Adrenal gland (tissue), 5 donors: Measurements from ENCODE around the gene BEND6.

ENCODE experiments used
- CTCF ChIP-seq, 6 experiments: fragments of 450-650 bp in 4 of 6; fragments of 200-600 bp in 2 of 6; sonication (generic) in 1 of 6; IDR thresholded peaks; 1 replicate in 5 of 6; 2 replicates in 1 of 6; pipeline versions ENCODE4 v1.5.1 to v1.8.0; 2016 to 2021; ENCODE audit warnings: antibody characterized with exemption in 6 of 6, mild to moderate bottlenecking in 2 of 6, moderate library complexity in 1 of 6
- POLR2A ChIP-seq, 2 donors: fragments of 450-650 bp; IDR thresholded peaks; one replicate each; pipeline ENCODE4 v1.6.1; 2017; ENCODE audit warnings: antibody characterized with exemption in 2 of 2, mild to moderate bottlenecking in 2 of 2, moderate library complexity in 1 of 2
- donor health status: DM: no; HTN: no; CAD: no.

GRCh38 chr6:56927538-56928453 lies 27.1 kb upstream of the BEND6 start:
- TF ChIP-seq CTCF (IDR thresholded peaks at IDR 0.05): no peak
- no peak for TF ChIP-seq POLR2A (IDR thresholded peaks at IDR 0.05)
